HUES6 (cell line): ENCODE data around the gene ORC4.

ENCODE experiments used
- H3K27ac ChIP-seq: 2 replicates; pipeline ENCODE4 v1.7.0; 2013; ENCODE audit warnings: low read depth, mild to moderate bottlenecking, low read length, inconsistent platforms
- H3K27me3 ChIP-seq: 2 replicates; pipeline ENCODE4 v1.6.1; 2013; ENCODE audit warnings: low read length; ENCODE audit not compliant: control insufficient read depth, insufficient read depth
- H3K36me3 ChIP-seq: 2 replicates; pipeline ENCODE4 v1.6.1; 2013; ENCODE audit warnings: low read length; ENCODE audit not compliant: control insufficient read depth, insufficient read depth
- H3K4me1 ChIP-seq: 2 replicates; pipeline ENCODE4 v1.6.1; 2013; ENCODE audit warnings: low read length; ENCODE audit not compliant: control insufficient read depth, insufficient read depth
- H3K4me3 ChIP-seq: 2 replicates; pipeline ENCODE4 v1.5.1; 2013; ENCODE audit warnings: low read depth, low read length
- H3K9ac ChIP-seq: one replicate; pipeline ENCODE4 v1.6.1; 2013; ENCODE audit warnings: mild to moderate bottlenecking, low read length
- H3K9me3 ChIP-seq: 2 replicates; pipeline ENCODE4 v1.6.1; 2013; ENCODE audit warnings: low read depth, low read length; ENCODE audit not compliant: control insufficient read depth, insufficient read depth

The ORC4 gene

DNA sequence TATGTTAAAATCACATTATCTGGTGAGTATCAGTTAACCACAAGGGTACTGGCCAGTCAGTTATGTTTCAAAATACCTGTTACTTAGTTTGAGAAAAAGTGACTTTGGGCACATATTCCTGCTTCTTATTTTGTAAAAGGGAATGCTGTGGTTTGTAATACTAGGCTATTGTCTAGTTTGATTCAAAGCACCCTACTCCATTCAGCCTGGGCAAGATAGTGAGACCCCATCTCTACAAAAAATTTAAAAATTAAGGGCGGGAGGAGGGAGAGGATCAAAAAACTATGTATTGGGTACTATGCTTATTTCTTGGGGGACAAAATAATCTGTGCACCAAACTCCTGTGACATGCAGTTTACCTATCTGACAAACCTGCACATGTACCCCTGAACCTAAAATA is 19.2 kb upstream of the ORC4 start:
- no peaks in the 10 kb centered on the region for H3K27me3 ChIP-seq
- H3K4me1 ChIP-seq, result peaks cover 8% of the 10 kb centered on the region
- no peaks in the 10 kb centered on the region for H3K36me3 ChIP-seq
- H3K9me3 ChIP-seq, result no peaks in the 10 kb centered on the region
- H3K27ac ChIP-seq, result no peak overlapping the region
- H3K4me3 ChIP-seq, result no peak overlapping the region
- H3K9ac ChIP-seq, result no peak overlapping the region

DNA sequence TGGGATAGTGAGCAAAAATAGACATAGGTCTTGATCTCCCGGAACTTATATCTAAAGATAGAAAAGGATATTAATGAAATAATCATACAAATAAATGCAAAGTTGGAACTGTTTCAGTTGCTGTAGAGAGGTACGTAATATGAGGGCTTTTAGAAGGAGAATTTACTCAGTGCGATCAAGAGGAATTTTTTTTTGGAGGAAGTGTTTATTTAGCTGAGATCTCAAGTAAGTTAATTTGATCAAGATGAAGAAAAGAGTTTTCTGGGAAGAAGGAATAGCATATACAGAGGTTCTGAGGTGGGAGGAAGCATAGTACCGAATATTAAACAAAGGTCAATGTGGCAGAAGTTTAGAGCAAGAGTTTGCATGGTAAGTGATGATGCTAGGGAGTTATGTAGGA is 11.7 kb upstream of the ORC4 start:
- H3K9ac ChIP-seq, result no peak overlapping the region
- H3K27ac ChIP-seq, result no peak overlapping the region
- H3K27me3 ChIP-seq, result no peaks in the 10 kb centered on the region
- H3K9me3 ChIP-seq, result no peaks in the 10 kb centered on the region
- H3K4me3 ChIP-seq, result no peak overlapping the region
- H3K4me1 ChIP-seq, result no peaks in the 10 kb centered on the region
- no peaks in the 10 kb centered on the region for H3K36me3 ChIP-seq

DNA sequence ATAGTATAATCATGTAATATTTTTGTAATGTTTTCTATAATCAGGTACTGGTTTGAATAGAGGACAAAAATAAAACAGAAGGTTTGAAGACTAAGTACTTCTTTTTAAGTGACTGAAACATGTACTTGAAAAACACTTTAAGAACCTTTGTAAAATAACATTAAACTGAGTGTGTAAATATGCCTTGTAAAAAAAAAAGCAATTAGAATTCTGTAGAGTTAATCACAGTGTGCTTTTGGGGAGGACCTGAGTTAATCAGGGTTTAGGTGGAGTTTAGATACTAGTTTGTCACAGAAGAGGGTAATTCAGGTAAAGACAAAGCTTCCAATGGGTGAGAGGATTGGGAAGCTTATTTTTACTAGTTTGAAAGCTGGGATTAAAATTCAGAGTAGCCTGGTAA is 10.6 kb upstream of the ORC4 start:
- Histone ChIP-seq H3K36me3 (no peaks in the 10 kb centered on the region), H3K4me3 (no peak overlapping the region), H3K4me1 (no peaks in the 10 kb centered on the region), H3K27ac (no peak overlapping the region), H3K9ac (no peak overlapping the region), H3K9me3 (no peaks in the 10 kb centered on the region), H3K27me3 (no peaks in the 10 kb centered on the region)

DNA sequence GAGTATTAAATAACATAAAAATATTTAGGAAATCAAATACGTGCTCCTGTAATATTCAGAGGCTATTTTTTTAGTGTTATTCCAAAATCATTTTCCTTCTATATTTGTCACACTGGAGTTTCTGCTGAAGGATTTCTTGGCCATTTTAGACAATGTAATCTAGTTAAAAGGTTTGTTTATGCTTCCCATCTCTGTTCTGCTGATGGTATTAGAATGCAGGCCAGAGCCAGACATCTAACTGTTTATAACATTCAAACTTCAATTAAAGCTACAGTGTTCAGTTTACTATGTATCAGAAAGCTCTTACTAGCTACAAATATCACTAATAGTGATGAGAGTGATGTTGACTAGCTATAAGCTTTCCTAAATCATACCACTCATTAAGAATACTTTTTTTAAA is 8.2 kb upstream of the ORC4 start:
- no peaks in the 10 kb centered on the region for H3K4me1 ChIP-seq
- no peak overlapping the region for H3K4me3 ChIP-seq
- no peak overlapping the region for H3K27ac ChIP-seq
- H3K9me3 ChIP-seq, result no peaks in the 10 kb centered on the region
- no peak overlapping the region for H3K9ac ChIP-seq
- H3K36me3 ChIP-seq, result no peaks in the 10 kb centered on the region
- no peaks in the 10 kb centered on the region for H3K27me3 ChIP-seq

DNA sequence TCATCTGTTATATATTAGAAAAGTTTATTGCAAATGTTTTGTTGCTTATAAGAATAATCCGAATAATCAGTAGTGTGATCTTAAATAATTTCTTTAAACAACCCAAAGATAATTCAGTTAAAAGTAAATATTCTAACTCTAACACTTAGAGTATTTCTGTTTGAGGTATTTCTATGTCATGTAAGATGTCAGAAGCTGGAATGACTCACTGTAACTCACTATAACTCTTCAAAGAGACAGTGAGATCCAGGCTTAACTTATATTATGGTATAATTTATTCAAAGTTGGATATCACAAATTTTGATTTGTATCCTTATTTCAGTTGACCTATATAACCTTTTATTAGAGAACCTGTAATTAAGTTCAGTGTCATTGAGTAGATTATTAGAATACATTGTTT is 7.3 kb upstream of the ORC4 start:
- H3K9me3 ChIP-seq, result no peaks in the 10 kb centered on the region
- no peaks in the 10 kb centered on the region for H3K27me3 ChIP-seq
- no peaks in the 10 kb centered on the region for H3K36me3 ChIP-seq
- H3K4me3 ChIP-seq, result no peak overlapping the region
- H3K4me1 ChIP-seq, result 0 out of 2 replicates have a peak, but pooled peaks cover 2% of the 10 kb centered on the region
- H3K9ac ChIP-seq, result no peak overlapping the region
- no peak overlapping the region for H3K27ac ChIP-seq

DNA sequence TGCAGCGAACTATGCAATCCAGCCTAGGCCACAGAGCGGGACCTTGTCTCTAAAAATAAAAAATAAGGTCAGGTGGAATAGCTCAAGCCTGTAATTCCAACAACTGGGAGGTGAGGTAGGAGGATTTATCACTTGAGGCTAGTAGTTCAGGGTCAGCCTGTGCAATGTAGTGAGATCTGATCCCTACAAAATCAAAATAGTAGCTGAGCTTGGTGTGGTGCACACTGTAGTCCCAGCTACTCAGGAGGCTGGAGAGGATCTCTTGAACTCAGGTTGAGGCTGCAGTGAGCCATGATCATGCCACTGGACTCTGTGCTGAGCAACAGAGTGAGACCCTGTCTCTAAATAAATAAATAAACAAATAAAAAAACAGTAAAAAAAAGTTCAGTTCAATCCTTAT is 6.0 kb upstream of the ORC4 start:
- Histone ChIP-seq H3K4me1 (0 out of 2 replicates have a peak, but pooled peaks cover 4% of the 10 kb centered on the region), H3K36me3 (no peaks in the 10 kb centered on the region), H3K27me3 (no peaks in the 10 kb centered on the region), H3K9ac (no peak overlapping the region), H3K27ac (no peak overlapping the region), H3K9me3 (no peaks in the 10 kb centered on the region), H3K4me3 (no peak overlapping the region)

DNA sequence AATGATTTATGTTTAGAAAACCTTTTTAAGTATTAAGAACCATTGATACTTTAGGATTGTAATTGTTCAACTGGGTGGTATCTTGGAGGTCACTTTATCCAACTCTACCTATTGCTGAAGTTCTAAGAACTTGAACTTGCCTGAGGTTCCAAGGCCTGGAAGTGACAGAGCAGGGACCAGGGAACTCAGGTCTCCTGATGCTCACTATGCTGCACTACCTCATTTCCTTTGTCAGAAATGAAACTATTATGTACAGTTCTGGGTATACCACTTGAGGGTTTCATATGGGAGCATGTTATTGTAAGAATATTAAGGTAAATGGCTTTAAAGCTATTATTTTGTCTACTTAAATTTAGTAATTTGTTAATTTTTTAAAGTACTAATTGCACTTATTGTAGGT is 3.3 kb upstream of the ORC4 start:
- no peaks in the 10 kb centered on the region for H3K36me3 ChIP-seq
- no peak overlapping the region; the same call in 1 of the 2 replicates for H3K4me3 ChIP-seq
- H3K9ac ChIP-seq, result no peak overlapping the region
- H3K9me3 ChIP-seq, result no peaks in the 10 kb centered on the region
- 0 out of 2 replicates have a peak, but pooled peaks cover 4% of the 10 kb centered on the region for H3K4me1 ChIP-seq
- H3K27ac ChIP-seq, result no peak overlapping the region
- H3K27me3 ChIP-seq, result no peaks in the 10 kb centered on the region

DNA sequence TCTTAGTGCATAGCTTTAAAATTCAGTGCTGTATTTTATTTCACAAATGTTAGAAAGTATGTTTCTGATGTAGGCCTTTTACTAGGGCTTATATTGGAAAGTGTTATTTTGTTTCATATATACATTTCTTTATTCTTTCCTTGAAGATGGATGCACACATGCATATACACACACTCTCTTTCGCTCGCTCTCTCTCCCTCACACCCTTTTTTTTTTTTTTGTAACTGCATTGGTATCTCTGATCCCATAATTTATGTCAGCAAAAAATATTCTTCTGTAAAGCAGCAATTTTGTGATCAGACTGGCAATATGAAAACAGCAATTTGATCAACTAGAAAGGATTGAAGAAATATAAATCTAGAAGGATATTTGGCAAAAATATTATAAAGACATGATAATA is 2.3 kb upstream of the ORC4 start:
- no peak overlapping the region for H3K27ac ChIP-seq
- H3K4me1 ChIP-seq, result peaks cover 12% of the 10 kb centered on the region
- H3K27me3 ChIP-seq, result no peaks in the 10 kb centered on the region
- H3K36me3 ChIP-seq, result no peaks in the 10 kb centered on the region
- no peaks in the 10 kb centered on the region for H3K9me3 ChIP-seq
- H3K4me3 ChIP-seq, result peak overlapping the region; percentile 88
- no peak overlapping the region for H3K9ac ChIP-seq

DNA sequence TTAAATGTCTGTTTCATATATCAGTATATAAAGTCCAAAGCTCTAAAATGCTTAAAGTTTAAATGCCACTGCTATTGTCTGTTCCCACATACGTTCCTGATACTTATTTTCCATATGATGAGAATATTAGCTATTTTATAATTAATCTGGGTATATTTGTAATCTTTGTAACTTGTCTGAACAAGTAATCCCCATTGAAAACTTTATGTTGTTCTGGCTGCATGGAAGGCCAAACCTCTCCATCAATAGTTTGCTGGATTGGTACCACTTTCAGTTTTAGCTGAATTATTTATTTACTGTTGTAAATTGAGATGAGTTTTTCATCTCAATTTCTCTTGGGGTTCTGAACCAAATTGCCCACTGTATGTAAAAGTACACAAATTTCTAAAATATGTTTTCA is 1.8 kb upstream of the ORC4 start:
- no peaks in the 10 kb centered on the region for H3K9me3 ChIP-seq
- H3K36me3 ChIP-seq, result no peaks in the 10 kb centered on the region
- H3K4me1 ChIP-seq, result peaks cover 12% of the 10 kb centered on the region
- H3K4me3 ChIP-seq, result peak overlapping the region; percentile 88
- H3K27me3 ChIP-seq, result no peaks in the 10 kb centered on the region
- H3K9ac ChIP-seq, result no peak overlapping the region
- H3K27ac ChIP-seq, result no peak overlapping the region

DNA sequence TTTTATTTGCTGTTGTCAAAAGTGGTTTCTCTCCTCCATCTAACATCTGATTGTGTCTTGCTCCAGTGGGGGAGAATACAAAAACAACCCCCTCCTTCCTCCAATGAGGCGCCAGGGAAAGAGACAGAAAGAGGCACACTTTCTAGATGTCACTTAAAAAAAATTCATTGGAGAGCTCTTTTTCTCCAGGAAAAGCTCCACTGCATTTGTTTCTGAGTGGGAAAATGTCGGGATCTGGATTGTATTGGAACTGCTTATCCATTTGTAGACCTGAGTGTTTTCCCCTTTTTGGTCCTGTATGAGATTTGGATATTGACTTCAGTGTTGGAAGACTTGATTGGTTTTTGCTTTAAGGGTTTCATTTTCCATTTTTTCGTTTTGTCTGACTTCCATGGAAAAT is 1.3 kb upstream of the ORC4 start:
- H3K36me3 ChIP-seq, result no peaks in the 10 kb centered on the region
- H3K27ac ChIP-seq, result no peak overlapping the region; the same call in 1 of the 2 replicates
- no peaks in the 10 kb centered on the region for H3K9me3 ChIP-seq
- peaks cover 12% of the 10 kb centered on the region for H3K4me1 ChIP-seq
- peak overlapping the region; percentile 88 for H3K4me3 ChIP-seq
- no peaks in the 10 kb centered on the region for H3K27me3 ChIP-seq
- peak overlapping the region; percentile 35 for H3K9ac ChIP-seq

DNA sequence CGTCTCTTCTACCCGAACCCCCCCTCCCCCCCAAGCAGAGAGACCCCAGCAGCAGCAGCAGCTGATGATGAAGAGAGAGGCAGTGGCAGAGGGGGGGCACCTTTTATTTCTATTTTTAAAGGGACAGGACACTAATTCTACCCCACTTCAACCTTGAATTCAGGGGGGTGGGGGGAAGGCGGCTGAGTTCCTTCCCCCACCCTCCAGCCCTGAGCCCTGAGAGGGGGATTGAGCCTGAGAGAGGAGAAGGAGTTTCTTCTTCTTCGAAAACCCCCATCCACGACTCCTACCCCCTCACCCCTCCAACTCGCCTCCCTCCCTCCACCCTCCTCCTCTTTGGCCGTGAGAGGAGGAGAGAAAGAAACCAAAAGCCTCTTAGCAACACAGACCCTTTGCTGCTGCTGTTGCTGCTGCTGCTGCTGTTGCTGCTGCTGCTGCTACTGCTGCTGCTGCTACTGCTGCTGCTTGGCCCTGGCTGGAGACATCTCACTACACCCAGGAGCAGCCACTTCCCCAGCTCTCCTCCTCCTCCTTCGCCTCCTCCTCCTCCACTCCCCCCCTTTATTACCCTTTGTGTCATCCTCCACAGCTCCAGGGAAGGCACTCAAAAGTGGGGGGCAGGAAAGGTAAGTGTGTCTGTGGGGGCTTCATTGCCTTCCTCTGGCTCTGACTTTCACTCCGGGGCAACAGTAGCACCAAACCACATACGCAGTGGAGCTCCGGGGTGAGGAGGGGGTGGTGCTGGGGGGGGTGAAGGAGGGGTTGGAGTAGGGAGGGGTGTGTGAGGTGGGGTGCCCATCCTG is 723 bp upstream of the ORC4 start, which contains the start of gene MBD5:
Gene MBD5, plus strand, starts transcription at position 33 of the 803 bp plus-strand sequence.
- no peaks in the 10 kb centered on the region for H3K27me3 ChIP-seq
- no peaks in the 10 kb centered on the region for H3K9me3 ChIP-seq
- H3K27ac ChIP-seq, result peak within 1 kb of the TSS; percentile 50
- H3K4me1 ChIP-seq, result peaks cover 12% of the 10 kb centered on the region
- peak within 1 kb of the TSS; percentile 88 for H3K4me3 ChIP-seq
- no peaks in the 10 kb centered on the region for H3K36me3 ChIP-seq
- H3K9ac ChIP-seq, result peak within 1 kb of the TSS; percentile 79
